ENCODE data around the gene SPEM2. TPM values are rescaled to one million over a fixed set of nuclear protein-coding genes. Genes with fewer than 3 reads are reported as not detected.
A peak's percentile ranks its signal among the peaks of the same experiment; 100 is the strongest.

The SPEM2 gene
- total and polyA plus RNA-seq, 2 of the 4 experiments (the other 2 are of a cell fraction) = not detected

DNA sequence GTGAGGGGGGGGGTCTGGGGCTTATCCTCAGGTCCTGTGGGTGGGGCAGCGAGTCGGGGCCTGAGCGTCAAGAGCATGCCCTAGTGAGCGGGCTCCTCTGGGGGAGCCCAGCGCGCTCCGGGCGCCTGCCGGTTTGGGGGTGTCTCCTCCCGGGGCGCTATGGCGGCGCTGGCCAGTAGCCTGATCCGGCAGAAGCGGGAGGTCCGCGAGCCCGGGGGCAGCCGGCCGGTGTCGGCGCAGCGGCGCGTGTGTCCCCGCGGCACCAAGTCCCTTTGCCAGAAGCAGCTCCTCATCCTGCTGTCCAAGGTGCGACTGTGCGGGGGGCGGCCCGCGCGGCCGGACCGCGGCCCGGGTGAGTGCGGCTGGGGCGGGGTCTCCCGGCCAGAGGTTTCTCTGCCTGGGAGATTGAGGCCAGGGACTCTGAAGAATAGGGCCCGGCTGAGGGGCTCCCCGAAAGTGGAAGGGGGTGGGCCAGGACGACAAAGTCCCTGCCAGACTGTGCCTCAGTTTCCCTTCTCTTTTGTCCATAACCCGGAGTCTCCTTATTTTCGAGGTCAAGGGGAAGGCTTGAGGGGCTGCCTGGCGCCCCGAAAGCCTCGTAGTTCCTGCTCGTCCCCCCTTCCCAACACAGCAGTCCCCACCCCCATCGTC lies 14.2 kb downstream of the SPEM2 start, which contains the start of gene FGF11:
FGF11 (plus strand) TSS at position 51 of the 651 bp plus-strand sequence; CDS start at position 160, 109 bp downstream.
- Histone ChIP-seq H2AFZ (replicated peaks; ENCODE audit: low read length, poor library complexity) (peak within 1 kb of the TSS; percentile 84), H3K36me3 (ENCODE audit: control insufficient read depth, insufficient read depth, low read length) (no peaks in the 10 kb centered on the region), H4K5ac (ENCODE audit: low read depth, low read length) (peak within 1 kb of the TSS; percentile 97), H3K27ac (ENCODE audit: insufficient read depth, low read length) (no peak within 1 kb of the TSS; the same call in 1 of the 2 replicates), H2AK5ac (ENCODE audit: low read depth, low read length) (peak within 1 kb of the TSS; percentile 68), H4K20me1 (ENCODE audit: insufficient read depth, low read length) (peaks cover 3% of the 10 kb centered on the region; the same call in 1 of the 2 replicates), H2BK15ac (ENCODE audit: low read depth, low read length) (peak within 1 kb of the TSS; percentile 61; the same call in 1 of the 3 replicates), H3K14ac (replicated peaks; ENCODE audit: low read depth, low read length) (peak within 1 kb of the TSS; percentile 69; the same call in 1 of the 2 replicates), H3K4me3 (ENCODE audit: insufficient read depth, low read depth, low read length) (peak within 1 kb of the TSS; percentile 48), H2BK120ac (ENCODE audit: low read depth, low read length) (no peak within 1 kb of the TSS; the same call in 1 of the 2 replicates), H3K23ac (ENCODE audit: low read depth, low read length) (peak within 1 kb of the TSS; percentile 75; the same call in 1 of the 2 replicates), H2BK20ac (ENCODE audit: low read depth, low read length) (no peak within 1 kb of the TSS), H4K91ac (ENCODE audit: insufficient read depth, low read depth, low read length) (peak within 1 kb of the TSS; percentile 74; the same call in 1 of the 2 replicates), H3K4me2 (ENCODE audit: low read depth, low read length) (peak within 1 kb of the TSS; percentile 80), H3K9me3 (ENCODE audit: control insufficient read depth, insufficient read depth, low read length) (no peaks in the 10 kb centered on the region), H3K79me1 (ENCODE audit: low read depth in 1 of 2, low read length in 2 of 2) (peaks cover 0 to 2% of the 10 kb centered on the region in 2 experiments; a peak in 1 of 4 replicates), H3K56ac (ENCODE audit: extremely low read depth, insufficient read depth, low read length) (no peak within 1 kb of the TSS; the same call in 1 of the 2 replicates), H3K4me1 (ENCODE audit: control insufficient read depth, insufficient read depth, low read length) (peaks cover 13% of the 10 kb centered on the region), H4K8ac (ENCODE audit: low read depth in 2 of 2, low read length in 2 of 2) (peak within 1 kb of the TSS; percentile 84 to 94), H2BK5ac (ENCODE audit: low read depth, low read length, poor library complexity, severe bottlenecking) (no peak within 1 kb of the TSS), H3K9me1 (ENCODE audit: insufficient read depth, low read length) (0 out of 2 replicates have a peak, but pooled peaks cover 5% of the 10 kb centered on the region), H3K4ac (ENCODE audit: low read depth, low read length) (peak within 1 kb of the TSS; percentile 78), H3K18ac (ENCODE audit: low read depth, low read length) (peak within 1 kb of the TSS; percentile 65), H3K27me3 (ENCODE audit: control insufficient read depth, insufficient read depth, low read length) (peaks cover 34% of the 10 kb centered on the region), H2AK9ac (replicated peaks; ENCODE audit: low read depth, low read length, poor library complexity) (peak within 1 kb of the TSS; percentile 93), H3K9ac (ENCODE audit: low read depth, low read length) (peak within 1 kb of the TSS; percentile 67)
- intact Hi-C loops (cut with micrococcal nuclease) = loop anchor here (5.0 kb wide), 1 partner anchor 87 kb away; the partner anchor contains the start of gene KCTD11
- no TSS peak for BruUV-seq (replicated peaks)
- ATAC-seq (ENCODE audit: low read depth) (no peak), DNase-seq (no peak)
- dilution Hi-C loops (cut with HindIII; ENCODE audit: low sequenced_read_pairs, unreplicated experiment) = no loop called here
- ChIA-PET POLR2A (ENCODE audit: unreplicated experiment) (no interaction called here), CTCF (no interaction called here)
- TF ChIP-seq, protein P1, sequence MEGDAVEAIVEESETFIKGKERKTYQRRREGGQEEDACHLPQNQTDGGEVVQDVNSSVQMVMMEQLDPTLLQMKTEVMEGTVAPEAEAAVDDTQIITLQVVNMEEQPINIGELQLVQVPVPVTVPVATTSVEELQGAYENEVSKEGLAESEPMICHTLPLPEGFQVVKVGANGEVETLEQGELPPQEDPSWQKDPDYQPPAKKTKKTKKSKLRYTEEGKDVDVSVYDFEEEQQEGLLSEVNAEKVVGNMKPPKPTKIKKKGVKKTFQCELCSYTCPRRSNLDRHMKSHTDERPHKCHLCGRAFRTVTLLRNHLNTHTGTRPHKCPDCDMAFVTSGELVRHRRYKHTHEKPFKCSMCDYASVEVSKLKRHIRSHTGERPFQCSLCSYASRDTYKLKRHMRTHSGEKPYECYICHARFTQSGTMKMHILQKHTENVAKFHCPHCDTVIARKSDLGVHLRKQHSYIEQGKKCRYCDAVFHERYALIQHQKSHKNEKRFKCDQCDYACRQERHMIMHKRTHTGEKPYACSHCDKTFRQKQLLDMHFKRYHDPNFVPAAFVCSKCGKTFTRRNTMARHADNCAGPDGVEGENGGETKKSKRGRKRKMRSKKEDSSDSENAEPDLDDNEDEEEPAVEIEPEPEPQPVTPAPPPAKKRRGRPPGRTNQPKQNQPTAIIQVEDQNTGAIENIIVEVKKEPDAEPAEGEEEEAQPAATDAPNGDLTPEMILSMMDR (conservative IDR thresholded peaks at IDR 0.05; ENCODE audit: low read depth, low read length) = no peak
- TF ChIP-seq SMC3 (IDR thresholded peaks at IDR 0.05; ENCODE audit: low read depth, low read length) (no peak), FOS (IDR thresholded peaks at IDR 0.05; ENCODE audit: low read depth, low read length) (no peak), RAD21 (IDR thresholded peaks at IDR 0.05; ENCODE audit: low read length) (no peak), RFX5 (IDR thresholded peaks at IDR 0.05; ENCODE audit: low read depth, low read length) (no peak), RCOR1 (IDR thresholded peaks at IDR 0.05; ENCODE audit: insufficient replicate concordance, low read length) (no peak), MAFK (IDR thresholded peaks at IDR 0.05; ENCODE audit: low read depth, low read length) (no peak), CEBPB (IDR thresholded peaks at IDR 0.05; ENCODE audit: low read depth, low read length) (no peak), NFE2L2 (IDR thresholded peaks at IDR 0.05; ENCODE audit: low read depth, low read length) (no peak), MAZ (IDR thresholded peaks at IDR 0.05; ENCODE audit: borderline replicate concordance, low read depth, low read length) (no peak; the same call in 1 of the 2 replicates), CHD1 (IDR thresholded peaks at IDR 0.05; ENCODE audit: low read depth, low read length) (no peak), POLR2A (IDR thresholded peaks at IDR 0.05; ENCODE audit: low read depth, low read length) (no peak)
- TF ChIP-seq, protein P2, sequence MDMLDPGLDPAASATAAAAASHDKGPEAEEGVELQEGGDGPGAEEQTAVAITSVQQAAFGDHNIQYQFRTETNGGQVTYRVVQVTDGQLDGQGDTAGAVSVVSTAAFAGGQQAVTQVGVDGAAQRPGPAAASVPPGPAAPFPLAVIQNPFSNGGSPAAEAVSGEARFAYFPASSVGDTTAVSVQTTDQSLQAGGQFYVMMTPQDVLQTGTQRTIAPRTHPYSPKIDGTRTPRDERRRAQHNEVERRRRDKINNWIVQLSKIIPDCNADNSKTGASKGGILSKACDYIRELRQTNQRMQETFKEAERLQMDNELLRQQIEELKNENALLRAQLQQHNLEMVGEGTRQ (IDR thresholded peaks at IDR 0.05; ENCODE audit: low read depth, low read length) = no peak
- TF ChIP-seq, protein P3, sequence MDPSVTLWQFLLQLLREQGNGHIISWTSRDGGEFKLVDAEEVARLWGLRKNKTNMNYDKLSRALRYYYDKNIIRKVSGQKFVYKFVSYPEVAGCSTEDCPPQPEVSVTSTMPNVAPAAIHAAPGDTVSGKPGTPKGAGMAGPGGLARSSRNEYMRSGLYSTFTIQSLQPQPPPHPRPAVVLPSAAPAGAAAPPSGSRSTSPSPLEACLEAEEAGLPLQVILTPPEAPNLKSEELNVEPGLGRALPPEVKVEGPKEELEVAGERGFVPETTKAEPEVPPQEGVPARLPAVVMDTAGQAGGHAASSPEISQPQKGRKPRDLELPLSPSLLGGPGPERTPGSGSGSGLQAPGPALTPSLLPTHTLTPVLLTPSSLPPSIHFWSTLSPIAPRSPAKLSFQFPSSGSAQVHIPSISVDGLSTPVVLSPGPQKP (IDR thresholded peaks at IDR 0.05; ENCODE audit: borderline replicate concordance, low read depth, low read length) = no peak
- in situ Hi-C loops (cut with MboI; ENCODE audit: low sequenced_read_pairs) = no loop called here
- 0% methylated on average over 11 of the region's 50 CpGs; no CpG with 5 or more reads in 1 of the 2 experiments for WGBS, 2 experiments (ENCODE audit: extremely low coverage in 2 of 2, insufficient read length in 1 of 2)
